WTC11 (cell line): Measurements from ENCODE around the gene SLC43A3. TPM values are rescaled to one million over a fixed set of nuclear protein-coding genes. Genes with fewer than 3 reads are reported as not detected.

ENCODE experiments used
- ATAC-seq: fragments of 200-7000 bp; cut with Tn5 transposase; 2 replicates; pipeline ENCODE4 v1.10.0; 2021; ENCODE audit warnings: mild to moderate bottlenecking, moderate library complexity
- CTCF ChIA-PET: fragments of 300-600 bp; sonication (Branson Sonifier 250); formaldehyde crosslinking; loops from one replicate; lab custom pipeline; 2021; ENCODE audit warnings: antibody characterized with exemption; lab: Charles Lee
- POLR2A ChIA-PET: fragments of 350-600 bp; sonication (Branson Sonifier 250); formaldehyde crosslinking; loops from one replicate; lab custom pipeline; 2021; ENCODE audit warnings: antibody characterized with exemption; lab: Charles Lee
- DNase-seq: peaks from one replicate; pipeline ENCODE4 v3.0.0; 2021; ENCODE audit warnings: low spot score
- H3K27ac Mint-ChIP-seq: 2 replicates; pipeline ENCODE4 v1.8.0; 2021; ENCODE audit warnings: mixed read lengths
- H3K27me3 Mint-ChIP-seq: 2 replicates; pipeline ENCODE4 v1.8.0; 2021; ENCODE audit warnings: low read depth, mild to moderate bottlenecking, moderate library complexity, mixed read lengths
- H3K36me3 Mint-ChIP-seq: 2 replicates; pipeline ENCODE4 v1.8.0; 2021; ENCODE audit warnings: mixed read lengths
- H3K4me1 Mint-ChIP-seq: 2 replicates; pipeline ENCODE4 v1.8.0; 2022; ENCODE audit warnings: mixed read lengths
- H3K4me3 Mint-ChIP-seq: 2 replicates; pipeline ENCODE4 v1.8.0; 2021; ENCODE audit warnings: mild to moderate bottlenecking, moderate library complexity, mixed read lengths
- H3K9me3 Mint-ChIP-seq: 2 replicates; pipeline ENCODE4 v1.8.0; 2021; ENCODE audit warnings: mixed read lengths
- CREB1 ChIP-seq: sonication (generic); formaldehyde crosslinking; IDR thresholded peaks from 2 replicates; pipeline ENCODE4 v1.8.0; 2023; ENCODE audit warnings: mild to moderate bottlenecking, missing genetic modification reagents
- CREM ChIP-seq: sonication (generic); formaldehyde crosslinking; IDR thresholded peaks from 2 replicates; pipeline ENCODE4 v1.8.1; 2022; ENCODE audit warnings: mild to moderate bottlenecking, missing genetic modification reagents, moderate library complexity
- ELF4 ChIP-seq: sonication (generic); formaldehyde crosslinking; IDR thresholded peaks from 2 replicates; pipeline ENCODE4 v1.8.1; 2022; ENCODE audit warnings: low read depth, mild to moderate bottlenecking, moderate library complexity, missing genetic modification reagents
- JAZF1 ChIP-seq: fragments of 250-450 bp; sonication (Bioruptor Pico); IDR thresholded peaks from 2 replicates; pipeline ENCODE4 v1.9.0; 2021; ENCODE audit warnings: moderate library complexity, mild to moderate bottlenecking, inconsistent platforms
- NFE2L1 ChIP-seq: sonication (generic); formaldehyde crosslinking; IDR thresholded peaks from 2 replicates; pipeline ENCODE4 v1.8.1; 2023; ENCODE audit warnings: missing genetic modification reagents
- NFYB ChIP-seq: sonication (generic); formaldehyde crosslinking; conservative IDR thresholded peaks from 2 replicates; pipeline ENCODE4 v1.8.0; 2022; ENCODE audit warnings: low read depth, missing genetic modification reagents
- NR1H2 ChIP-seq: sonication (generic); formaldehyde crosslinking; IDR thresholded peaks from 2 replicates; pipeline ENCODE4 v1.9.0; 2021; ENCODE audit warnings: mild to moderate bottlenecking, moderate library complexity, missing genetic modification reagents
- NR2C2 ChIP-seq: sonication (generic); formaldehyde crosslinking; IDR thresholded peaks from 2 replicates; pipeline ENCODE4 v1.8.0; 2022; ENCODE audit warnings: mild to moderate bottlenecking, missing genetic modification reagents
- OVOL2 ChIP-seq: fragments of 250-450 bp; sonication (Bioruptor Pico); IDR thresholded peaks from 2 replicates; pipeline ENCODE4 v1.9.0; 2021; ENCODE audit warnings: mild to moderate bottlenecking, borderline replicate concordance
- PREB ChIP-seq: sonication (generic); formaldehyde crosslinking; IDR thresholded peaks from 2 replicates; pipeline ENCODE4 v1.8.1; 2022; ENCODE audit warnings: mild to moderate bottlenecking, missing genetic modification reagents, moderate library complexity, borderline replicate concordance
- SOX15 ChIP-seq: fragments of 250-450 bp; sonication (Bioruptor Pico); IDR thresholded peaks from 2 replicates; pipeline ENCODE4 v1.9.0; 2021; ENCODE audit warnings: mild to moderate bottlenecking
- TEAD4 ChIP-seq: sonication (generic); formaldehyde crosslinking; IDR thresholded peaks from 2 replicates; pipeline ENCODE4 v1.8.0; 2022; ENCODE audit warnings: mild to moderate bottlenecking, missing genetic modification reagents
- ZBTB21 ChIP-seq: sonication (generic); formaldehyde crosslinking; IDR thresholded peaks from 2 replicates; pipeline ENCODE4 v1.8.1; 2023; ENCODE audit warnings: mild to moderate bottlenecking, missing genetic modification reagents, borderline replicate concordance
- ZNF232 ChIP-seq: sonication (generic); formaldehyde crosslinking; IDR thresholded peaks from 2 replicates; pipeline ENCODE4 v1.8.0; 2022; ENCODE audit warnings: mild to moderate bottlenecking, missing genetic modification reagents
- ZNF317 ChIP-seq: sonication (generic); formaldehyde crosslinking; IDR thresholded peaks from 2 replicates; pipeline ENCODE4 v1.8.1; 2023; ENCODE audit warnings: low read depth, mild to moderate bottlenecking, moderate library complexity, missing genetic modification reagents, borderline replicate concordance
- ZNF416 ChIP-seq: fragments of 250-450 bp; sonication (Bioruptor Pico); IDR thresholded peaks from 2 replicates; pipeline ENCODE4 v1.9.0; 2021; ENCODE audit warnings: mild to moderate bottlenecking, inconsistent platforms
- ZNF423 ChIP-seq: fragments of 250-450 bp; sonication (Bioruptor Pico); IDR thresholded peaks from 2 replicates; pipeline ENCODE4 v2.1.2; 2022; ENCODE audit warnings: mild to moderate bottlenecking, moderate library complexity
- total RNA-seq: library from RNA; stranded (reverse); gene quantifications from 3 replicates; pipeline ENCODE4 v1.2.3, GENCODE V29; 2021
- TF ChIP-seq, protein P1 (sequence below): sonication (generic); formaldehyde crosslinking; IDR thresholded peaks from 2 replicates; pipeline ENCODE4 v1.8.1; 2022; ENCODE audit warnings: low read depth, mild to moderate bottlenecking, moderate library complexity, missing genetic modification reagents, borderline replicate concordance
- TF ChIP-seq, protein P2 (sequence below): fragments of 250-450 bp; sonication (Bioruptor Pico); IDR thresholded peaks from 2 replicates; pipeline ENCODE4 v1.9.0; 2021; ENCODE audit warnings: moderate library complexity, mild to moderate bottlenecking, inconsistent platforms, borderline replicate concordance
- TF ChIP-seq, protein P3 (sequence below): sonication (generic); formaldehyde crosslinking; IDR thresholded peaks from 2 replicates; pipeline ENCODE4 v1.8.0; 2023; ENCODE audit warnings: missing genetic modification reagents
- TF ChIP-seq, protein P4 (sequence below): sonication (generic); formaldehyde crosslinking; IDR thresholded peaks from 2 replicates; pipeline ENCODE4 v1.8.1; 2022; ENCODE audit warnings: mild to moderate bottlenecking, moderate library complexity, missing genetic modification reagents
- TF ChIP-seq, protein P5 (sequence below): sonication (generic); formaldehyde crosslinking; IDR thresholded peaks from 2 replicates; pipeline ENCODE4 v1.8.0; 2022; ENCODE audit warnings: missing genetic modification reagents

Gene SLC43A3
- total RNA-seq, 1 experiment from 2014 or later = 22.6 TPM

GRCh38 chr11:57397394-57397990 lies 29.4 kb downstream of the SLC43A3 start:
- POLR2A ChIA-PET = no interaction called here
- Mint-ChIP-seq H3K27me3 (peaks cover 7% of the 10 kb centered on the region), H3K36me3 (no peaks in the 10 kb centered on the region), H3K9me3 (no peaks in the 10 kb centered on the region), H3K4me1 (no peaks in the 10 kb centered on the region), H3K4me3 (no peak overlapping the region), H3K27ac (no peak overlapping the region)
- TF ChIP-seq NFYB (CRISPR knock-in tag) (no peak), PREB (CRISPR knock-in tag) (no peak), NR1H2 (no peak), CREM (CRISPR knock-in tag) (no peak)
- TF ChIP-seq, protein P1, sequence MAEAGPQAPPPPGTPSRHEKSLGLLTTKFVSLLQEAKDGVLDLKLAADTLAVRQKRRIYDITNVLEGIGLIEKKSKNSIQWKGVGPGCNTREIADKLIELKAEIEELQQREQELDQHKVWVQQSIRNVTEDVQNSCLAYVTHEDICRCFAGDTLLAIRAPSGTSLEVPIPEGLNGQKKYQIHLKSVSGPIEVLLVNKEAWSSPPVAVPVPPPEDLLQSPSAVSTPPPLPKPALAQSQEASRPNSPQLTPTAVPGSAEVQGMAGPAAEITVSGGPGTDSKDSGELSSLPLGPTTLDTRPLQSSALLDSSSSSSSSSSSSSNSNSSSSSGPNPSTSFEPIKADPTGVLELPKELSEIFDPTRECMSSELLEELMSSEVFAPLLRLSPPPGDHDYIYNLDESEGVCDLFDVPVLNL (CRISPR knock-in tag) = no peak
- CTCF ChIA-PET = no interaction called here
- ATAC-seq (no peak), DNase-seq (no peak)

DNA sequence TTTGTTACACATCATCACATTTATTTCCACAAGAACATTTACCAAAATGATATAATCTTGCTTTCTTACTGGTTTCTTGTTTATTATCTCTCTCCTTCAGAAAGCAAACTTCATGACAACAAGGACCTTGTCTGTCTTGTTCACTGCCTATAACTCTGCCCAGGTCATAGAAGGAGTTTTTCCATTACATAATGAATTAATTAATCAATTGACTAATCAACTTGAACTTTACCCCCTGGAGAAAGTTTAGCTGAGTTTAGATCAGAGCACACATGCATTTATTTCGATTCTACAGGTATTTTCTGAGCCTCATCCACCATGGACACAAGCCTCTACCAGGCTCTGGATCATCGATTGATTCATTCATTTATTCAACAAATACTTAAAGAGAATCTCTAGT lies 30.2 kb downstream of the SLC43A3 start:
- Mint-ChIP-seq H3K36me3 (no peaks in the 10 kb centered on the region), H3K27me3 (peaks cover 7% of the 10 kb centered on the region), H3K4me1 (no peaks in the 10 kb centered on the region), H3K4me3 (no peak overlapping the region), H3K27ac (no peak overlapping the region), H3K9me3 (no peaks in the 10 kb centered on the region)
- CTCF ChIA-PET = no interaction called here
- POLR2A ChIA-PET = no interaction called here
- DNase-seq (no peak), ATAC-seq (no peak)
- TF ChIP-seq ZNF232 (CRISPR knock-in tag) = no peak
- no peak for TF ChIP-seq NFE2L1 (CRISPR knock-in tag)
- TF ChIP-seq, protein P2, sequence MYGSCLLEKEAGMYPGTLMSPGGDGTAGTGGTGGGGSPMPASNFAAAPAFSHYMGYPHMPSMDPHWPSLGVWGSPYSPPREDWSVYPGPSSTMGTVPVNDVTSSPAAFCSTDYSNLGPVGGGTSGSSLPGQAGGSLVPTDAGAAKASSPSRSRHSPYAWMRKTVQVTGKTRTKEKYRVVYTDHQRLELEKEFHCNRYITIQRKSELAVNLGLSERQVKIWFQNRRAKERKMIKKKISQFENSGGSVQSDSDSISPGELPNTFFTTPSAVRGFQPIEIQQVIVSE (CRISPR knock-in tag) = no peak
- no peak for TF ChIP-seq ZBTB21 (CRISPR knock-in tag)
- TF ChIP-seq JAZF1 (CRISPR knock-in tag) = no peak
- TF ChIP-seq, protein P3, sequence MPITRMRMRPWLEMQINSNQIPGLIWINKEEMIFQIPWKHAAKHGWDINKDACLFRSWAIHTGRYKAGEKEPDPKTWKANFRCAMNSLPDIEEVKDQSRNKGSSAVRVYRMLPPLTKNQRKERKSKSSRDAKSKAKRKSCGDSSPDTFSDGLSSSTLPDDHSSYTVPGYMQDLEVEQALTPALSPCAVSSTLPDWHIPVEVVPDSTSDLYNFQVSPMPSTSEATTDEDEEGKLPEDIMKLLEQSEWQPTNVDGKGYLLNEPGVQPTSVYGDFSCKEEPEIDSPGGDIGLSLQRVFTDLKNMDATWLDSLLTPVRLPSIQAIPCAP (CRISPR knock-in tag) = no peak
- no peak for TF ChIP-seq SOX15 (CRISPR knock-in tag)
- no peak for TF ChIP-seq TEAD4
- no peak for TF ChIP-seq ELF4 (CRISPR knock-in tag)
- TF ChIP-seq, protein P4, sequence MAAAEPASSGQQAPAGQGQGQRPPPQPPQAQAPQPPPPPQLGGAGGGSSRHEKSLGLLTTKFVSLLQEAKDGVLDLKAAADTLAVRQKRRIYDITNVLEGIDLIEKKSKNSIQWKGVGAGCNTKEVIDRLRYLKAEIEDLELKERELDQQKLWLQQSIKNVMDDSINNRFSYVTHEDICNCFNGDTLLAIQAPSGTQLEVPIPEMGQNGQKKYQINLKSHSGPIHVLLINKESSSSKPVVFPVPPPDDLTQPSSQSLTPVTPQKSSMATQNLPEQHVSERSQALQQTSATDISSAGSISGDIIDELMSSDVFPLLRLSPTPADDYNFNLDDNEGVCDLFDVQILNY = no peak
- TF ChIP-seq ZNF416 (CRISPR knock-in tag) = no peak
- TF ChIP-seq CREB1 (CRISPR knock-in tag) = no peak

- Mint-ChIP-seq H3K27me3 (peaks cover 7% of the 10 kb centered on the region), H3K27ac (no peak overlapping the region), H3K9me3 (no peaks in the 10 kb centered on the region), H3K4me1 (no peaks in the 10 kb centered on the region), H3K4me3 (no peak overlapping the region), H3K36me3 (no peaks in the 10 kb centered on the region)
- ATAC-seq (no peak), DNase-seq (no peak)
- ChIA-PET CTCF (no interaction called here), POLR2A (no interaction called here)
- TF ChIP-seq ZNF423 (CRISPR knock-in tag) = no peak
- TF ChIP-seq, protein P5, sequence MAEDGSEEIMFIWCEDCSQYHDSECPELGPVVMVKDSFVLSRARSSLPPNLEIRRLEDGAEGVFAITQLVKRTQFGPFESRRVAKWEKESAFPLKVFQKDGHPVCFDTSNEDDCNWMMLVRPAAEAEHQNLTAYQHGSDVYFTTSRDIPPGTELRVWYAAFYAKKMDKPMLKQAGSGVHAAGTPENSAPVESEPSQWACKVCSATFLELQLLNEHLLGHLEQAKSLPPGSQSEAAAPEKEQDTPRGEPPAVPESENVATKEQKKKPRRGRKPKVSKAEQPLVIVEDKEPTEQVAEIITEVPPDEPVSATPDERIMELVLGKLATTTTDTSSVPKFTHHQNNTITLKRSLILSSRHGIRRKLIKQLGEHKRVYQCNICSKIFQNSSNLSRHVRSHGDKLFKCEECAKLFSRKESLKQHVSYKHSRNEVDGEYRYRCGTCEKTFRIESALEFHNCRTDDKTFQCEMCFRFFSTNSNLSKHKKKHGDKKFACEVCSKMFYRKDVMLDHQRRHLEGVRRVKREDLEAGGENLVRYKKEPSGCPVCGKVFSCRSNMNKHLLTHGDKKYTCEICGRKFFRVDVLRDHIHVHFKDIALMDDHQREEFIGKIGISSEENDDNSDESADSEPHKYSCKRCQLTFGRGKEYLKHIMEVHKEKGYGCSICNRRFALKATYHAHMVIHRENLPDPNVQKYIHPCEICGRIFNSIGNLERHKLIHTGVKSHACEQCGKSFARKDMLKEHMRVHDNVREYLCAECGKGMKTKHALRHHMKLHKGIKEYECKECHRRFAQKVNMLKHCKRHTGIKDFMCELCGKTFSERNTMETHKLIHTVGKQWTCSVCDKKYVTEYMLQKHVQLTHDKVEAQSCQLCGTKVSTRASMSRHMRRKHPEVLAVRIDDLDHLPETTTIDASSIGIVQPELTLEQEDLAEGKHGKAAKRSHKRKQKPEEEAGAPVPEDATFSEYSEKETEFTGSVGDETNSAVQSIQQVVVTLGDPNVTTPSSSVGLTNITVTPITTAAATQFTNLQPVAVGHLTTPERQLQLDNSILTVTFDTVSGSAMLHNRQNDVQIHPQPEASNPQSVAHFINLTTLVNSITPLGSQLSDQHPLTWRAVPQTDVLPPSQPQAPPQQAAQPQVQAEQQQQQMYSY (CRISPR knock-in tag) = no peak
- TF ChIP-seq ZNF317 (CRISPR knock-in tag) = no peak
- TF ChIP-seq NR2C2 (CRISPR knock-in tag) = no peak
- TF ChIP-seq OVOL2 (CRISPR knock-in tag) = no peak
Observed at GRCh38 chr11:57395905-57396623, 30.9 kb downstream of the SLC43A3 start.
